Transverse colon (tissue), 4 donors: Measurements from ENCODE around the gene PELI3. TPM values are rescaled to one million over a fixed set of nuclear protein-coding genes. Genes with fewer than 3 reads are reported as not detected.

Source experiments
- DNase-seq: peaks from one replicate; pipeline ENCODE4 v3.0.0-alpha.2; 2019
- H3K27ac ChIP-seq, 4 donors: fragments of 200-600 bp; sonication (generic); 2 replicates each; pipeline ENCODE4 v1.5.1; 2016 to 2018; ENCODE audit warnings: inconsistent platforms in 4 of 4
- H3K27me3 ChIP-seq: fragments of 200-600 bp; sonication (generic); 2 replicates; pipeline ENCODE4 v1.5.1; 2017; ENCODE audit warnings: inconsistent platforms
- H3K36me3 ChIP-seq, 4 donors: fragments of 200-600 bp; sonication (generic); 2 replicates each; pipeline ENCODE4 v1.5.1; 2017 to 2019; ENCODE audit warnings: inconsistent platforms in 4 of 4
- H3K4me1 ChIP-seq, 4 donors: fragments of 200-600 bp; sonication (generic); 2 replicates each; pipeline ENCODE4 v1.5.1; 2017 to 2020; ENCODE audit warnings: inconsistent platforms in 4 of 4
- H3K4me3 ChIP-seq, 4 donors: fragments of 200-600 bp; sonication (generic); 1 replicate in 1 of 4; 2 replicates in 3 of 4; pipeline versions ENCODE4 v1.5.1 to v1.6.1; 2017 to 2019; ENCODE audit warnings: inconsistent platforms in 4 of 4
- H3K9me3 ChIP-seq, 2 donors: fragments of 200-600 bp; sonication (generic); 2 replicates each; pipeline ENCODE4 v1.5.1; 2017 to 2019; ENCODE audit warnings: inconsistent platforms in 2 of 2
- CTCF ChIP-seq, 5 experiments: fragments of 200-600 bp in 3 of 5; fragments of 450-650 bp in 2 of 5; sonication (generic) in 3 of 5; IDR thresholded peaks; 1 replicate in 2 of 5; 2 replicates in 3 of 5; pipeline ENCODE4 v1.5.1; 2016 to 2017; ENCODE audit warnings: antibody characterized with exemption in 5 of 5, inconsistent platforms in 3 of 5, mild to moderate bottlenecking in 2 of 5, moderate library complexity in 1 of 5
- EP300 ChIP-seq: sonication (generic); formaldehyde crosslinking; IDR thresholded peaks from one replicate; pipeline ENCODE4 v1.6.1; 2017; ENCODE audit warnings: antibody characterized with exemption, low read depth
- POLR2A ChIP-seq: fragments of 450-650 bp; IDR thresholded peaks from one replicate; pipeline ENCODE4 v1.6.1; 2016; ENCODE audit warnings: antibody characterized with exemption, mild to moderate bottlenecking, moderate library complexity
- POLR2AphosphoS5 ChIP-seq, 3 donors: sonication (generic); formaldehyde crosslinking; IDR thresholded peaks; one replicate each; pipeline ENCODE4 v1.6.1; 2016; ENCODE audit warnings: antibody characterized with exemption in 3 of 3
- WGBS, 2 donors: methylation state at CpG; one replicate each; pipeline ENCODE4 v1.1.5; 2018; ENCODE audit warnings: low coverage in 1 of 2; 5-methylcytosine and 5-hydroxymethylcytosine counted together
- in situ Hi-C, 4 donors: fragments of 200-750 bp; cut with MboI; loops; one replicate each; pipeline versions ENCODE4 v1.15.0 to v1.15.1; 2017; ENCODE audit warnings: low sequenced_read_pairs in 3 of 4, low pct_ligation_motif_present in 1 of 4, low pct_unique_long_range_greater_than_20kb in 1 of 4
- intact Hi-C: fragments of 100-400 bp; cut with DNase I; formaldehyde crosslinking; loops from one replicate; pipeline ENCODE4 v1.15.1; 2023; ENCODE audit warnings: low total_unique reads
- total RNA-seq, 4 donors: library from RNA; depleted of rRNA; stranded (reverse); fragments of >200 nt; gene quantifications; one replicate each; pipeline ENCODE4 v1.1.0, GENCODE V29; 2016

The PELI3 gene
- total RNA-seq, 4 donors from 2014 or later = 1.2 to 14.2 (median 7.8) TPM

GRCh38 chr11:66480117-66480938 is 13.6 kb downstream of the PELI3 start, which contains the start of gene DPP3:
Gene DPP3, plus strand, starts transcription at chr11:66480434. Its CDS starts 1,767 bp downstream, at chr11:66482201.
- Histone ChIP-seq H3K4me3 (peak within 1 kb of the TSS; percentile 43 to 71 (median 59)), H3K27ac (peak within 1 kb of the TSS; percentile 89 to 97 (median 96)), H3K27me3 (no peaks in the 10 kb centered on the region), H3K9me3 (no peaks in the 10 kb centered on the region), H3K4me1 (peaks cover 0 to 18% (median 15%) of the 10 kb centered on the region in 4 donors), H3K36me3 (no peaks in the 10 kb centered on the region)
- peak; percentile 99 for DNase-seq
- in situ Hi-C loops = no loop called here
- WGBS, 2 donors = 1 to 40% methylated on average over 1 to 61 of the region's 62 CpGs
- TF ChIP-seq CTCF (IDR thresholded peaks at IDR 0.05) = peak in 1 of 5 experiments; percentile 6
- TF ChIP-seq POLR2AphosphoS5 (IDR thresholded peaks at IDR 0.05) = peak; percentile 89 to 96 (median 94)
- TF ChIP-seq EP300 = peak; percentile 33
- peak; percentile 97 for TF ChIP-seq POLR2A
- intact Hi-C loops = no loop called here

GRCh38 chr11:66484806-66485380 is 18.2 kb downstream of the PELI3 start:
- Histone ChIP-seq H3K27ac (no peak overlapping the region), H3K9me3 (no peaks in the 10 kb centered on the region), H3K4me1 (peaks cover 0 to 8% (median 8%) of the 10 kb centered on the region in 4 donors), H3K27me3 (no peaks in the 10 kb centered on the region), H3K4me3 (no peak overlapping the region), H3K36me3 (peaks cover 0 to 21% (median 9%) of the 10 kb centered on the region in 4 donors)
- in situ Hi-C loops (no loop called here), intact Hi-C loops (no loop called here)
- DNase-seq = no peak
- WGBS, 2 donors = 86 to 100% methylated on average over 1 to 7 of the region's 7 CpGs
- TF ChIP-seq POLR2AphosphoS5 (IDR thresholded peaks at IDR 0.05) = no peak
- no peak for TF ChIP-seq POLR2A
- TF ChIP-seq CTCF (IDR thresholded peaks at IDR 0.05) = no peak
- no peak for TF ChIP-seq EP300

GRCh38 chr11:66488957-66489356 is 22.3 kb downstream of the PELI3 start:
- H3K27me3 ChIP-seq = no peaks in the 10 kb centered on the region
- H3K4me3 ChIP-seq = no peak overlapping the region
- peaks cover 0 to 5% (median 0%) of the 10 kb centered on the region in 4 donors for H3K4me1 ChIP-seq
- H3K36me3 ChIP-seq = peaks cover 0 to 21% (median 9%) of the 10 kb centered on the region in 4 donors
- TF ChIP-seq POLR2A (no peak), POLR2AphosphoS5 (IDR thresholded peaks at IDR 0.05) (no peak), CTCF (IDR thresholded peaks at IDR 0.05) (no peak), EP300 (no peak)
- intact Hi-C loops = no loop called here
- WGBS, 2 donors = 94% methylated on average over 3 to 10 of the region's 10 CpGs
- in situ Hi-C loops = no loop called here
- no peak for DNase-seq
- H3K27ac ChIP-seq = no peak overlapping the region
- no peaks in the 10 kb centered on the region for H3K9me3 ChIP-seq

- intact Hi-C loops = no loop called here
Measured at GRCh38 chr11:66489636-66490035, 22.9 kb downstream of the PELI3 start.

More at GRCh38 chr11:66489636-66490035, 22.9 kb downstream of the PELI3 start:
- no peak for DNase-seq
- Histone ChIP-seq H3K27ac (no peak overlapping the region), H3K9me3 (no peaks in the 10 kb centered on the region), H3K36me3 (peaks cover 0 to 21% (median 9%) of the 10 kb centered on the region in 4 donors), H3K27me3 (no peaks in the 10 kb centered on the region), H3K4me3 (no peak overlapping the region), H3K4me1 (peaks cover 0 to 5% (median 0%) of the 10 kb centered on the region in 4 donors)
- in situ Hi-C loops = no loop called here
- TF ChIP-seq EP300 (no peak), CTCF (IDR thresholded peaks at IDR 0.05) (no peak), POLR2A (no peak), POLR2AphosphoS5 (IDR thresholded peaks at IDR 0.05) (no peak)
- 81% methylated on average over 7 of the region's 7 CpGs; no CpG with 5 or more reads in 1 of the 2 donors for WGBS, 2 donors
